ENCODE measurements around the gene GRID1.

- TF ChIP-seq CTCF (optimal IDR thresholded peaks at IDR 0.05 in 1 of 3, IDR thresholded peaks at IDR 0.05 in 1 of 3, conservative IDR thresholded peaks at IDR 0.05 in 1 of 3; ENCODE audit: extremely low read depth in 1 of 3, insufficient read depth in 2 of 3, low read length in 3 of 3) (no peak), EZH2 (IDR thresholded peaks at IDR 0.05; ENCODE audit: low read length) (no peak)
Observed at GRCh38 chr10:85649461-85649860, 717.1 kb downstream of the GRID1 start.
